H9 (cell line): ENCODE measurements around the gene ADNP2. TPM values are rescaled to one million over a fixed set of nuclear protein-coding genes. Genes with fewer than 3 reads are reported as not detected.

Experiments used
- DNase-seq: peaks from one replicate; pipeline ENCODE4 v3.0.0-alpha.2; 2017
- H2AFZ ChIP-seq: one replicate; pipeline ENCODE4 v1.6.1; 2013; ENCODE audit warnings: mild to moderate bottlenecking, low read length, control low read depth, moderate library complexity
- H2AK5ac ChIP-seq: 2 replicates; pipeline ENCODE4 v1.6.1; 2013; ENCODE audit warnings: low read length, control low read depth, mixed read lengths; ENCODE audit not compliant: insufficient read length
- H2BK120ac ChIP-seq: one replicate; pipeline ENCODE4 v1.6.1; 2013; ENCODE audit warnings: low read depth, mild to moderate bottlenecking, low read length, control low read depth, inconsistent platforms; ENCODE audit not compliant: poor library complexity, severe bottlenecking
- H2BK12ac ChIP-seq: 2 replicates; pipeline ENCODE4 v1.6.1; 2013; ENCODE audit warnings: low read length, control low read depth, mixed read lengths, low read depth; ENCODE audit not compliant: insufficient read length
- H2BK15ac ChIP-seq: 2 replicates; pipeline ENCODE4 v1.6.1; 2013; ENCODE audit warnings: low read depth, low read length, control low read depth
- H2BK20ac ChIP-seq: one replicate; pipeline ENCODE4 v1.6.1; 2013; ENCODE audit warnings: low read depth, mild to moderate bottlenecking, low read length, control low read depth, inconsistent platforms; ENCODE audit not compliant: poor library complexity, severe bottlenecking
- H2BK5ac ChIP-seq: 2 replicates; pipeline ENCODE4 v1.6.1; 2013; ENCODE audit warnings: low read length, control low read depth, mixed read lengths; ENCODE audit not compliant: insufficient read length
- H3K14ac ChIP-seq: 2 replicates; pipeline ENCODE4 v1.6.1; 2013; ENCODE audit warnings: low read length, control low read depth; ENCODE audit not compliant: insufficient read depth
- H3K18ac ChIP-seq: 2 replicates; pipeline ENCODE4 v1.6.1; 2013; ENCODE audit warnings: low read depth, mild to moderate bottlenecking, mixed read lengths, low read length, control low read depth; ENCODE audit not compliant: insufficient read length
- H3K23ac ChIP-seq: 2 replicates; pipeline ENCODE4 v1.6.1; 2013; ENCODE audit warnings: low read length, control low read depth, mixed read lengths, low read depth; ENCODE audit not compliant: insufficient read length
- H3K23me2 ChIP-seq: 2 replicates; pipeline ENCODE4 v1.6.1; 2013; ENCODE audit warnings: low read depth, mild to moderate bottlenecking, mixed read lengths, low read length, control low read depth; ENCODE audit not compliant: insufficient read length, poor library complexity, severe bottlenecking
- H3K27ac ChIP-seq: 2 replicates; pipeline ENCODE4 v1.5.1; 2013; ENCODE audit warnings: low read length, control low read depth, mixed read lengths, low read depth; ENCODE audit not compliant: insufficient read length
- H3K27me3 ChIP-seq: 2 replicates; pipeline ENCODE4 v1.6.1; 2013; ENCODE audit warnings: low read length, control low read depth, inconsistent platforms; ENCODE audit not compliant: insufficient read depth
- H3K4ac ChIP-seq: 2 replicates; pipeline ENCODE4 v1.6.1; 2013; ENCODE audit warnings: low read depth, mild to moderate bottlenecking, control low read depth, inconsistent platforms, low read length, moderate library complexity
- H3K4me1 ChIP-seq: 2 replicates; pipeline ENCODE4 v1.6.1; 2013; ENCODE audit warnings: low read length, control low read depth, inconsistent platforms; ENCODE audit not compliant: insufficient read depth
- H3K4me2 ChIP-seq: 2 replicates; pipeline ENCODE4 v1.6.1; 2013; ENCODE audit warnings: low read length, control low read depth, mixed read lengths; ENCODE audit not compliant: insufficient read length, insufficient read depth
- H3K56ac ChIP-seq: 2 replicates; pipeline ENCODE4 v1.6.1; 2013; ENCODE audit warnings: low read depth, mild to moderate bottlenecking, mixed read lengths, low read length, control low read depth; ENCODE audit not compliant: insufficient read length
- H3K79me1 ChIP-seq: 2 replicates; pipeline ENCODE4 v1.6.1; 2013; ENCODE audit warnings: low read depth, mild to moderate bottlenecking, moderate library complexity, low read length, control low read depth, inconsistent platforms; ENCODE audit not compliant: insufficient read depth, poor library complexity, severe bottlenecking
- H3K79me2 ChIP-seq: 2 replicates; pipeline ENCODE4 v1.6.1; 2013; ENCODE audit warnings: low read length, control low read depth, inconsistent platforms; ENCODE audit not compliant: insufficient read depth
- H3K9ac ChIP-seq: 2 replicates; pipeline ENCODE4 v1.6.1; 2013; ENCODE audit warnings: low read length, control low read depth, mixed read lengths; ENCODE audit not compliant: insufficient read length; ENCODE audit errors: extremely low read depth
- H3K9me3 ChIP-seq: one replicate; pipeline ENCODE4 v1.6.1; 2013; ENCODE audit warnings: low read depth, low read length, inconsistent platforms; ENCODE audit not compliant: control insufficient read depth
- H3T11ph ChIP-seq: one replicate; pipeline ENCODE4 v1.6.1; 2013; ENCODE audit warnings: mild to moderate bottlenecking, low read length, control low read depth, inconsistent platforms
- H4K20me1 ChIP-seq: one replicate; pipeline ENCODE4 v1.6.1; 2013; ENCODE audit not compliant: control insufficient read depth, insufficient read length, insufficient read depth
- H4K5ac ChIP-seq: 2 replicates; pipeline ENCODE4 v1.6.1; 2013; ENCODE audit warnings: low read depth, mild to moderate bottlenecking, mixed read lengths, low read length, control low read depth; ENCODE audit not compliant: insufficient read length
- H4K8ac ChIP-seq: replicated peaks from 2 replicates; pipeline ENCODE4 v1.6.1; 2013; ENCODE audit warnings: low read length, control low read depth, mixed read lengths, low read depth; ENCODE audit not compliant: insufficient read length
- H4K91ac ChIP-seq: 2 replicates; pipeline ENCODE4 v1.6.1; 2013; ENCODE audit warnings: low read depth, mild to moderate bottlenecking, moderate library complexity, mixed read lengths, low read length, control low read depth; ENCODE audit not compliant: insufficient read length
- H3K27ac Mint-ChIP-seq, 3 experiments: 2 replicates in 2 of 3; 3 replicates in 1 of 3; pipeline ENCODE4 v1.8.0; 2020 to 2021; ENCODE audit warnings: mixed read lengths in 3 of 3, mild to moderate bottlenecking in 1 of 3, moderate library complexity in 1 of 3
- H3K27me3 Mint-ChIP-seq: 2 replicates; pipeline ENCODE4 v1.8.0; 2021; ENCODE audit warnings: low read depth, mild to moderate bottlenecking, moderate library complexity, mixed read lengths
- H3K36me3 Mint-ChIP-seq, 3 experiments: 2 replicates in 2 of 3; 3 replicates in 1 of 3; pipeline ENCODE4 v1.8.0; 2020 to 2021; ENCODE audit warnings: low read depth in 3 of 3, mixed read lengths in 3 of 3; ENCODE audit not compliant: insufficient read depth in 1 of 3
- H3K4me1 Mint-ChIP-seq, 2 experiments: 2 replicates each; pipeline ENCODE4 v1.8.0; 2020; ENCODE audit warnings: mixed read lengths in 2 of 2
- H3K4me3 Mint-ChIP-seq, 2 experiments: 2 replicates in 1 of 2; 3 replicates in 1 of 2; pipeline ENCODE4 v1.8.0; 2020 to 2021; ENCODE audit warnings: mild to moderate bottlenecking in 2 of 2, mixed read lengths in 2 of 2, moderate library complexity in 1 of 2
- H3K9me3 Mint-ChIP-seq, 2 experiments: 2 replicates in 1 of 2; 3 replicates in 1 of 2; pipeline ENCODE4 v1.8.0; 2020; ENCODE audit warnings: mild to moderate bottlenecking in 2 of 2, mixed read lengths in 2 of 2, moderate library complexity in 1 of 2
- CTCF ChIP-seq: fragments of 200-600 bp; sonication (generic); conservative IDR thresholded peaks from 3 replicates; pipeline ENCODE4 v1.8.0; 2021; ENCODE audit warnings: antibody characterized with exemption, mild to moderate bottlenecking
- WGBS: extraction: QIAGEN DNeasy Blood & Tissue Kit; methylation state at CpG from one replicate; pipeline ENCODE4 v1.1.7; 2013; ENCODE audit warnings: missing lambda C conversion rate, low lambda C conversion rate, mixed read lengths; ENCODE audit not compliant: insufficient read length; ENCODE audit errors: extremely low coverage; 5-methylcytosine and 5-hydroxymethylcytosine counted together
- total RNA-seq: library from RNA; stranded (reverse); gene quantifications from 2 replicates; pipeline ENCODE4 v1.2.1, GENCODE V29; 2021

ADNP2 gene
- total RNA-seq, 1 experiment from 2014 or later = 53.5 TPM

GRCh38 chr18:80127635-80128034 is 18.6 kb downstream of the ADNP2 start:
- Histone ChIP-seq H3K14ac (no peak overlapping the region), H3K23me2 (no peaks in the 10 kb centered on the region), H3K56ac (no peak overlapping the region), H2BK120ac (no peak overlapping the region), H2BK5ac (no peak overlapping the region), H3K9ac (no peak overlapping the region), H3K27me3 (no peaks in the 10 kb centered on the region), H2BK20ac (no peak overlapping the region), H4K5ac (no peak overlapping the region), H4K8ac (no peak overlapping the region), H3K4me1 (peaks cover 5% of the 10 kb centered on the region; the same call in 1 of the 2 replicates), H3K79me1 (peaks cover 17% of the 10 kb centered on the region), H3K27ac (no peak overlapping the region), H3K4ac (no peak overlapping the region), H2AFZ (no peak overlapping the region), H2BK15ac (no peak overlapping the region), H2BK12ac (no peak overlapping the region), H2AK5ac (no peak overlapping the region), H3K9me3 (no peaks in the 10 kb centered on the region), H3K79me2 (peaks cover 31% of the 10 kb centered on the region; the same call in 1 of the 2 replicates), H3T11ph (no peak overlapping the region), H3K18ac (no peak overlapping the region), H3K4me2 (no peak overlapping the region), H4K91ac (no peak overlapping the region), H4K20me1 (no peaks in the 10 kb centered on the region), H3K23ac (no peak overlapping the region)
- H3K9me3 Mint-ChIP-seq = no peaks in the 10 kb centered on the region; a peak in 1 of 5 replicates
- no peak for TF ChIP-seq CTCF
- H3K36me3 Mint-ChIP-seq = peaks cover 28 to 48% (median 47%) of the 10 kb centered on the region in 3 experiments
- H3K27ac Mint-ChIP-seq = peak overlapping the region in 2 of 3 experiments; percentile 0 to 71; a peak in 3 of 7 replicates
- peaks cover 46 to 48% of the 10 kb centered on the region in 2 experiments for H3K4me1 Mint-ChIP-seq
- H3K27me3 Mint-ChIP-seq = no peaks in the 10 kb centered on the region
- WGBS = no CpG with 5 or more reads among the region's 1 CpG
- DNase-seq = no peak
- H3K4me3 Mint-ChIP-seq = no peak overlapping the region
